Peyer's patch (tissue), 4 donors: ENCODE data around the gene CAMK2D. TPM values are rescaled to one million over a fixed set of nuclear protein-coding genes. Genes with fewer than 3 reads are reported as not detected.
"Not testable (repeated sequence)": the region's sequence is repeated elsewhere in the genome, so short reads cannot be mapped to it uniquely, and the experiment has no call there.

Experiments
- DNase-seq, 3 donors: peaks; one replicate each; pipeline ENCODE4 v3.0.0-alpha.2; 2017 to 2019
- H3K27ac ChIP-seq, 4 donors: fragments of 200-600 bp; sonication (generic); one replicate each; pipeline ENCODE4 v1.5.1; 2016 to 2019
- H3K27me3 ChIP-seq, 2 donors: fragments of 200-600 bp; sonication (generic); one replicate each; pipeline ENCODE4 v1.5.1; 2019
- H3K36me3 ChIP-seq, 3 donors: fragments of 200-600 bp; sonication (generic); one replicate each; pipeline ENCODE4 v1.5.1; 2016 to 2019
- H3K4me1 ChIP-seq, 4 donors: fragments of 200-600 bp; sonication (generic); one replicate each; pipeline ENCODE4 v1.5.1; 2016 to 2019
- H3K4me3 ChIP-seq, 4 donors: fragments of 200-600 bp; sonication (generic); 1 replicate in 3 of 4; 2 replicates in 1 of 4; pipeline ENCODE4 v1.5.1; 2016 to 2019; ENCODE audit warnings: mild to moderate bottlenecking in 1 of 4
- H3K9me3 ChIP-seq, 4 donors: fragments of 200-600 bp; sonication (generic); one replicate each; pipeline ENCODE4 v1.5.1; 2016 to 2019; ENCODE audit warnings: mild to moderate bottlenecking in 1 of 4
- CTCF ChIP-seq, 6 experiments: fragments of 450-650 bp in 4 of 6; fragments of 200-600 bp in 2 of 6; sonication (generic) in 1 of 6; IDR thresholded peaks; one replicate each; pipeline ENCODE4 v1.5.1; 2017 to 2019; ENCODE audit warnings: antibody characterized with exemption in 6 of 6, mild to moderate bottlenecking in 3 of 6, moderate library complexity in 1 of 6
- POLR2A ChIP-seq, 2 donors: fragments of 450-650 bp; IDR thresholded peaks; one replicate each; pipeline ENCODE4 v1.5.1; 2017; ENCODE audit warnings: antibody characterized with exemption in 2 of 2, mild to moderate bottlenecking in 2 of 2, moderate library complexity in 2 of 2
- total RNA-seq, 4 donors: library from RNA; depleted of rRNA; stranded (reverse); fragments of >200 nt; gene quantifications; one replicate each; pipeline ENCODE4 v1.1.0, GENCODE V29; 2016

The CAMK2D gene
- total RNA-seq = 100 to 1,000 TPM in 1 of 4 donors, 10 to 100 TPM in 3; 38.8 to 125 (median 63.5) TPM

- peak within 1 kb of the TSS; percentile 98 to 99 (median 98) for H3K27ac ChIP-seq
- H3K4me1 ChIP-seq = peaks cover 0 to 5% (median 2%) of the 10 kb centered on the region in 4 donors
- H3K4me3 ChIP-seq = peak within 1 kb of the TSS; percentile 72 to 88 (median 74)
- H3K9me3 ChIP-seq = no peaks in the 10 kb centered on the region
- no peaks in the 10 kb centered on the region for H3K27me3 ChIP-seq
- TF ChIP-seq CTCF (IDR thresholded peaks at IDR 0.05) (peak in 4 of 6 experiments; percentile 45 to 75 (median 68)), POLR2A (IDR thresholded peaks at IDR 0.05) (peak; percentile 22 to 34)
- peak; percentile 77 to 92 (median 91) for DNase-seq
- H3K36me3 ChIP-seq = no peaks in the 10 kb centered on the region
Observed at GRCh38 chr4:113761620-113762185, at the start of gene CAMK2D. CAMK2D (minus strand) TSS chr4:113761738; CDS start chr4:113761068, 670 bp downstream.

DNA sequence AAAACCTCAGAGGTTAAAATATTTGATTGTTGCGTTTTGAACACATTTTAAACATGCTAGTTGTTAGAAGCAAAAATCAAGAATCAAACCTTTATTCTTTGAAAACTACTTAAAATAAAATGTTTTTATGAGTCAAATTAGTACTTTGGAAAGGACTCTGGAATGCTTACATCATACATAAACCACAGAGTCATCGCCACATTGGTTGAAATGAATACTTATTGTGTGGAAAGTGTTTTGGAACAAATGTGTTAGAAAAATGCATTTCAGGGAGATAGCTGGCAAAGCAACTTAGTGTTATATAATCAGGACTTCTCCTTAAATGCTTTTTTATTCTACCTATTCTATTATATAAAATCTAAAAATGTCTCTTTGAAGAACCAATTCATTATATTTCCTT, 49.4 kb upstream of the CAMK2D start:
- no peaks in the 10 kb centered on the region for H3K4me1 ChIP-seq
- no peak for DNase-seq
- H3K27ac ChIP-seq = no peak overlapping the region
- no peaks in the 10 kb centered on the region for H3K9me3 ChIP-seq
- TF ChIP-seq CTCF (IDR thresholded peaks at IDR 0.05) (no peak), POLR2A (IDR thresholded peaks at IDR 0.05) (no peak)
- H3K27me3 ChIP-seq = no peaks in the 10 kb centered on the region
- H3K36me3 ChIP-seq = no peaks in the 10 kb centered on the region
- no peak overlapping the region for H3K4me3 ChIP-seq

GRCh38 chr4:113809311-113809710, 47.8 kb upstream of the CAMK2D start:
- no peak for DNase-seq

DNA sequence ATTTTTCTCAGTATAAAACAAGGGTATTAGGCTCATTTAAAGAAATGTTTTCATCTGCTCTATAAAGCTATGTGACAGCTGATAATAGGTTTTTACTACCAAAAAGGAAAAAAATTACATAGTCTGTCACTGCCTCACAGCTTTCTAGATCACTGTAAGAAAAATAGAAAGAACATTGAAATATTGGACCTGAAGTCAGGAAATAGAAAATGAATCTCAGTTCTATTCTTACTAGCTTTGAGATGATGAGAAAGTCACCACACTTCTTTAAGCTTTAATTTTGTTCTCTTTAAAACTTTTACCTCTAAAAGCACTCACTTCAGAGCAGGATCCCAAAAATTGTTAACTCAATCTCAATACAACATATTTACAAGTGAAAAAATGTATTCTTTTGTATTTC, 45.3 kb upstream of the CAMK2D start:
- Histone ChIP-seq H3K9me3 (no peaks in the 10 kb centered on the region), H3K4me3 (no peak overlapping the region), H3K4me1 (no peaks in the 10 kb centered on the region), H3K27me3 (no peaks in the 10 kb centered on the region), H3K36me3 (no peaks in the 10 kb centered on the region), H3K27ac (no peak overlapping the region)
- DNase-seq = no peak
- no peak for TF ChIP-seq POLR2A (IDR thresholded peaks at IDR 0.05)
- TF ChIP-seq CTCF (IDR thresholded peaks at IDR 0.05) = no peak

More at GRCh38 chr4:113809311-113809710, 47.8 kb upstream of the CAMK2D start:
- H3K4me3 ChIP-seq = no peak overlapping the region
- no peaks in the 10 kb centered on the region for H3K4me1 ChIP-seq
- H3K9me3 ChIP-seq = no peaks in the 10 kb centered on the region
- no peaks in the 10 kb centered on the region for H3K36me3 ChIP-seq
- no peak overlapping the region for H3K27ac ChIP-seq
- TF ChIP-seq CTCF (IDR thresholded peaks at IDR 0.05) (no peak), POLR2A (IDR thresholded peaks at IDR 0.05) (no peak)
- no peaks in the 10 kb centered on the region for H3K27me3 ChIP-seq

GRCh38 chr4:113801882-113802281, 40.3 kb upstream of the CAMK2D start:
- no peak overlapping the region for H3K27ac ChIP-seq
- no peak overlapping the region for H3K4me3 ChIP-seq
- no peaks in the 10 kb centered on the region for H3K9me3 ChIP-seq
- no peak for TF ChIP-seq CTCF (IDR thresholded peaks at IDR 0.05)
- TF ChIP-seq POLR2A (IDR thresholded peaks at IDR 0.05) = no peak
- H3K4me1 ChIP-seq = no peaks in the 10 kb centered on the region
- H3K36me3 ChIP-seq = no peaks in the 10 kb centered on the region
- DNase-seq = no peak
- H3K27me3 ChIP-seq = no peaks in the 10 kb centered on the region

DNA sequence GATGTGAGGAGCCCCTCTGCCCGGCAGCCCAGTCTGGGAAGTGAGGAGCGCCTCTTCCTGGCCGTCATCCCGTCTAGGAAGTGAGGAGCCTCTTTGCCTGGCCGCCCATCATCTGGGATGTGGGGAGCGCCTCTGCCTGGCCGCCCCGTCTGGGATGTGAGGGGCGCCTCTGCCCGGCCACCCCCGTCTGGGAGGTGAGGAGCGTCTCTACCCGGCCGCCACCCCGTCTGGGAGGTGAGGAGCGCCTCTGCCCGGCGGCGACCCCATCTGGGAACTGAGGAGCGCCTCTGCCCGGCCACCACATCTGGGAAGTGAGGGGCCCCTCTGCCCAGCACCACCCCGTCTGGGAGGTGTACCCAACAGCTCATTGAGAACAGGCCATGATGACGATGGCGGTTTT, 34.8 kb upstream of the CAMK2D start:
- not testable (repeated sequence) for H3K9me3 ChIP-seq, H3K27me3 ChIP-seq, H3K36me3 ChIP-seq, H3K27ac ChIP-seq, DNase-seq, H3K4me3 ChIP-seq, H3K4me1 ChIP-seq
